ENCODE results near the gene ATP8B4. TPM values are rescaled to one million over a fixed set of nuclear protein-coding genes. Genes with fewer than 3 reads are reported as not detected.
"Not testable (repeated sequence)": the region's sequence is repeated elsewhere in the genome, so short reads cannot be mapped to it uniquely, and the experiment has no call there.

ATP8B4 gene
- total RNA-seq, 1 experiment from 2014 or later = not detected

GRCh38 chr15:50138391-50138790, 19.4 kb upstream of the ATP8B4 start:
- no peak for DNase-seq (ENCODE audit: low read depth)

- no peak for DNase-seq (ENCODE audit: low read depth)
Measured at GRCh38 chr15:50137893-50138292, 18.9 kb upstream of the ATP8B4 start.

GRCh38 chr15:50137330-50137761, 18.3 kb upstream of the ATP8B4 start:
- peak; percentile 93 for DNase-seq (ENCODE audit: low read depth)

GRCh38 chr15:50135031-50135551, 16.1 kb upstream of the ATP8B4 start:
- DNase-seq (ENCODE audit: low read depth) = peak; percentile 42

- DNase-seq (ENCODE audit: low read depth) = peak; percentile 71
Measured at GRCh38 chr15:50134524-50135024, 15.5 kb upstream of the ATP8B4 start.

GRCh38 chr15:50132251-50132984, 13.4 kb upstream of the ATP8B4 start:
- DNase-seq (ENCODE audit: low read depth) = not testable (repeated sequence)

GRCh38 chr15:50131617-50132016, 12.6 kb upstream of the ATP8B4 start:
- no peak for DNase-seq (ENCODE audit: low read depth)

GRCh38 chr15:50128266-50128665, 9.2 kb upstream of the ATP8B4 start:
- no peak for DNase-seq (ENCODE audit: low read depth)

- no peak for DNase-seq (ENCODE audit: low read depth)
Measured at GRCh38 chr15:50127255-50127777, 8.3 kb upstream of the ATP8B4 start.

- no peak for DNase-seq (ENCODE audit: low read depth)
Measured at GRCh38 chr15:50126072-50126471, 7.0 kb upstream of the ATP8B4 start.

- DNase-seq (ENCODE audit: low read depth) = no peak
Measured at GRCh38 chr15:50124631-50125030, 5.6 kb upstream of the ATP8B4 start.

GRCh38 chr15:50123861-50124557, 5.0 kb upstream of the ATP8B4 start:
- no peak for DNase-seq (ENCODE audit: low read depth)

GRCh38 chr15:50120729-50121128, 1.7 kb upstream of the ATP8B4 start:
- no peak for DNase-seq (ENCODE audit: low read depth)

- no peak for DNase-seq (ENCODE audit: low read depth)
Measured at GRCh38 chr15:50117431-50118027, 1.5 kb downstream of the ATP8B4 start.

- DNase-seq (ENCODE audit: low read depth) = peak; percentile 34
Measured at GRCh38 chr15:50116477-50116876, 2.6 kb downstream of the ATP8B4 start.

GRCh38 chr15:50113992-50114780, 4.8 kb downstream of the ATP8B4 start:
- DNase-seq (ENCODE audit: low read depth) = no peak

GRCh38 chr15:50113187-50113505, 5.9 kb downstream of the ATP8B4 start:
- no peak for DNase-seq (ENCODE audit: low read depth)

- DNase-seq (ENCODE audit: low read depth) = no peak
Measured at GRCh38 chr15:50112488-50113186, 6.4 kb downstream of the ATP8B4 start.

- DNase-seq (ENCODE audit: low read depth) = no peak
Measured at GRCh38 chr15:50110285-50110684, 8.7 kb downstream of the ATP8B4 start.

GRCh38 chr15:50109076-50109987, 9.7 kb downstream of the ATP8B4 start:
- DNase-seq (ENCODE audit: low read depth) = no peak

Data from Daoy (cell line).